Measurements from ENCODE around the gene CDK6.
"Not testable (repeated sequence)": the region's sequence is repeated elsewhere in the genome, so short reads cannot be mapped to it uniquely, and the experiment has no call there.

DNA sequence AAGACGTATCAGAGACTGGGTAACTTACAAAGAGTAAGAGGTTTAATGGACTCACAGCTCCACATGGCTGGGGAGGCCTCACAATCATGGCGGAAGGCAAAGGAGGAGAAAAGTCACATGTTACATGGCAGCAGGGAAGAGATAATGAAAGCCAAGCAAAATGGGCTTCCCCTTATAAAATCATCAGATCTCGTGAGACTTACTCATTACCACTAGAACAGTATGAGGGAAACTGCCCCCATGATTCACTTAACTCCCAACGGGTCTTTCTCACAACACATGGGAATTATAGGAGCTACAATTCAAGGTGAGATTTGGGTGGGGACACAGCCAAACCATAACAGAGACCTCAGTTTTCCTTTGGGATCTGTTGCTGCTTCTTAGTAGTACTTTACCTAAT, 92.2 kb downstream of the CDK6 start:
- TF ChIP-seq, protein P1, sequence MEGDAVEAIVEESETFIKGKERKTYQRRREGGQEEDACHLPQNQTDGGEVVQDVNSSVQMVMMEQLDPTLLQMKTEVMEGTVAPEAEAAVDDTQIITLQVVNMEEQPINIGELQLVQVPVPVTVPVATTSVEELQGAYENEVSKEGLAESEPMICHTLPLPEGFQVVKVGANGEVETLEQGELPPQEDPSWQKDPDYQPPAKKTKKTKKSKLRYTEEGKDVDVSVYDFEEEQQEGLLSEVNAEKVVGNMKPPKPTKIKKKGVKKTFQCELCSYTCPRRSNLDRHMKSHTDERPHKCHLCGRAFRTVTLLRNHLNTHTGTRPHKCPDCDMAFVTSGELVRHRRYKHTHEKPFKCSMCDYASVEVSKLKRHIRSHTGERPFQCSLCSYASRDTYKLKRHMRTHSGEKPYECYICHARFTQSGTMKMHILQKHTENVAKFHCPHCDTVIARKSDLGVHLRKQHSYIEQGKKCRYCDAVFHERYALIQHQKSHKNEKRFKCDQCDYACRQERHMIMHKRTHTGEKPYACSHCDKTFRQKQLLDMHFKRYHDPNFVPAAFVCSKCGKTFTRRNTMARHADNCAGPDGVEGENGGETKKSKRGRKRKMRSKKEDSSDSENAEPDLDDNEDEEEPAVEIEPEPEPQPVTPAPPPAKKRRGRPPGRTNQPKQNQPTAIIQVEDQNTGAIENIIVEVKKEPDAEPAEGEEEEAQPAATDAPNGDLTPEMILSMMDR (IDR thresholded peaks at IDR 0.05 in 2 of 3, conservative IDR thresholded peaks at IDR 0.05 in 1 of 3; ENCODE audit: insufficient read depth in 2 of 3, low read depth in 1 of 3, low read length in 3 of 3) = not testable (repeated sequence)
- not testable (repeated sequence) for TF ChIP-seq RAD21 (CRISPR knock-in tag; conservative IDR thresholded peaks at IDR 0.05 in 1 of 2, IDR thresholded peaks at IDR 0.05 in 1 of 2); ZNF583 (CRISPR knock-in tag; IDR thresholded peaks at IDR 0.05); TARDBP (IDR thresholded peaks at IDR 0.05); CREB1 (IDR thresholded peaks at IDR 0.05); CREB1 (CRISPR knock-in tag; IDR thresholded peaks at IDR 0.05); BCL6 (CRISPR knock-in tag; IDR thresholded peaks at IDR 0.05); ELF4 (CRISPR knock-in tag; IDR thresholded peaks at IDR 0.05); ZNF780A (CRISPR knock-in tag; IDR thresholded peaks at IDR 0.05); POLR2A (conservative IDR thresholded peaks at IDR 0.05)
- TF ChIP-seq, protein P2, sequence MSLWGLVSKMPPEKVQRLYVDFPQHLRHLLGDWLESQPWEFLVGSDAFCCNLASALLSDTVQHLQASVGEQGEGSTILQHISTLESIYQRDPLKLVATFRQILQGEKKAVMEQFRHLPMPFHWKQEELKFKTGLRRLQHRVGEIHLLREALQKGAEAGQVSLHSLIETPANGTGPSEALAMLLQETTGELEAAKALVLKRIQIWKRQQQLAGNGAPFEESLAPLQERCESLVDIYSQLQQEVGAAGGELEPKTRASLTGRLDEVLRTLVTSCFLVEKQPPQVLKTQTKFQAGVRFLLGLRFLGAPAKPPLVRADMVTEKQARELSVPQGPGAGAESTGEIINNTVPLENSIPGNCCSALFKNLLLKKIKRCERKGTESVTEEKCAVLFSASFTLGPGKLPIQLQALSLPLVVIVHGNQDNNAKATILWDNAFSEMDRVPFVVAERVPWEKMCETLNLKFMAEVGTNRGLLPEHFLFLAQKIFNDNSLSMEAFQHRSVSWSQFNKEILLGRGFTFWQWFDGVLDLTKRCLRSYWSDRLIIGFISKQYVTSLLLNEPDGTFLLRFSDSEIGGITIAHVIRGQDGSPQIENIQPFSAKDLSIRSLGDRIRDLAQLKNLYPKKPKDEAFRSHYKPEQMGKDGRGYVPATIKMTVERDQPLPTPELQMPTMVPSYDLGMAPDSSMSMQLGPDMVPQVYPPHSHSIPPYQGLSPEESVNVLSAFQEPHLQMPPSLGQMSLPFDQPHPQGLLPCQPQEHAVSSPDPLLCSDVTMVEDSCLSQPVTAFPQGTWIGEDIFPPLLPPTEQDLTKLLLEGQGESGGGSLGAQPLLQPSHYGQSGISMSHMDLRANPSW (CRISPR knock-in tag; IDR thresholded peaks at IDR 0.05) = not testable (repeated sequence)
- TF ChIP-seq, protein P3, sequence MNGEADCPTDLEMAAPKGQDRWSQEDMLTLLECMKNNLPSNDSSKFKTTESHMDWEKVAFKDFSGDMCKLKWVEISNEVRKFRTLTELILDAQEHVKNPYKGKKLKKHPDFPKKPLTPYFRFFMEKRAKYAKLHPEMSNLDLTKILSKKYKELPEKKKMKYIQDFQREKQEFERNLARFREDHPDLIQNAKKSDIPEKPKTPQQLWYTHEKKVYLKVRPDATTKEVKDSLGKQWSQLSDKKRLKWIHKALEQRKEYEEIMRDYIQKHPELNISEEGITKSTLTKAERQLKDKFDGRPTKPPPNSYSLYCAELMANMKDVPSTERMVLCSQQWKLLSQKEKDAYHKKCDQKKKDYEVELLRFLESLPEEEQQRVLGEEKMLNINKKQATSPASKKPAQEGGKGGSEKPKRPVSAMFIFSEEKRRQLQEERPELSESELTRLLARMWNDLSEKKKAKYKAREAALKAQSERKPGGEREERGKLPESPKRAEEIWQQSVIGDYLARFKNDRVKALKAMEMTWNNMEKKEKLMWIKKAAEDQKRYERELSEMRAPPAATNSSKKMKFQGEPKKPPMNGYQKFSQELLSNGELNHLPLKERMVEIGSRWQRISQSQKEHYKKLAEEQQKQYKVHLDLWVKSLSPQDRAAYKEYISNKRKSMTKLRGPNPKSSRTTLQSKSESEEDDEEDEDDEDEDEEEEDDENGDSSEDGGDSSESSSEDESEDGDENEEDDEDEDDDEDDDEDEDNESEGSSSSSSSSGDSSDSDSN (IDR thresholded peaks at IDR 0.05; ENCODE audit: borderline replicate concordance in 1 of 2, low read depth in 2 of 2, low read length in 2 of 2) = not testable (repeated sequence)
- TF ChIP-seq, protein P4, sequence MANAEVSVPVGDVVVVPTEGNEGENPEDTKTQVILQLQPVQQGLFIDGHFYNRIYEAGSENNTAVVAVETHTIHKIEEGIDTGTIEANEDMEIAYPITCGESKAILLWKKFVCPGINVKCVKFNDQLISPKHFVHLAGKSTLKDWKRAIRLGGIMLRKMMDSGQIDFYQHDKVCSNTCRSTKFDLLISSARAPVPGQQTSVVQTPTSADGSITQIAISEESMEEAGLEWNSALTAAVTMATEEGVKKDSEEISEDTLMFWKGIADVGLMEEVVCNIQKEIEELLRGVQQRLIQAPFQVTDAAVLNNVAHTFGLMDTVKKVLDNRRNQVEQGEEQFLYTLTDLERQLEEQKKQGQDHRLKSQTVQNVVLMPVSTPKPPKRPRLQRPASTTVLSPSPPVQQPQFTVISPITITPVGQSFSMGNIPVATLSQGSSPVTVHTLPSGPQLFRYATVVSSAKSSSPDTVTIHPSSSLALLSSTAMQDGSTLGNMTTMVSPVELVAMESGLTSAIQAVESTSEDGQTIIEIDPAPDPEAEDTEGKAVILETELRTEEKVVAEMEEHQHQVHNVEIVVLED (CRISPR knock-in tag; IDR thresholded peaks at IDR 0.05) = not testable (repeated sequence)
- TF ChIP-seq, protein P5, sequence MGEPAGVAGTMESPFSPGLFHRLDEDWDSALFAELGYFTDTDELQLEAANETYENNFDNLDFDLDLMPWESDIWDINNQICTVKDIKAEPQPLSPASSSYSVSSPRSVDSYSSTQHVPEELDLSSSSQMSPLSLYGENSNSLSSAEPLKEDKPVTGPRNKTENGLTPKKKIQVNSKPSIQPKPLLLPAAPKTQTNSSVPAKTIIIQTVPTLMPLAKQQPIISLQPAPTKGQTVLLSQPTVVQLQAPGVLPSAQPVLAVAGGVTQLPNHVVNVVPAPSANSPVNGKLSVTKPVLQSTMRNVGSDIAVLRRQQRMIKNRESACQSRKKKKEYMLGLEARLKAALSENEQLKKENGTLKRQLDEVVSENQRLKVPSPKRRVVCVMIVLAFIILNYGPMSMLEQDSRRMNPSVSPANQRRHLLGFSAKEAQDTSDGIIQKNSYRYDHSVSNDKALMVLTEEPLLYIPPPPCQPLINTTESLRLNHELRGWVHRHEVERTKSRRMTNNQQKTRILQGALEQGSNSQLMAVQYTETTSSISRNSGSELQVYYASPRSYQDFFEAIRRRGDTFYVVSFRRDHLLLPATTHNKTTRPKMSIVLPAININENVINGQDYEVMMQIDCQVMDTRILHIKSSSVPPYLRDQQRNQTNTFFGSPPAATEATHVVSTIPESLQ (CRISPR knock-in tag; IDR thresholded peaks at IDR 0.05) = not testable (repeated sequence)

All from K562 (cell line).